ENCODE results near the gene SHMT2.

Gene SHMT2

DNA sequence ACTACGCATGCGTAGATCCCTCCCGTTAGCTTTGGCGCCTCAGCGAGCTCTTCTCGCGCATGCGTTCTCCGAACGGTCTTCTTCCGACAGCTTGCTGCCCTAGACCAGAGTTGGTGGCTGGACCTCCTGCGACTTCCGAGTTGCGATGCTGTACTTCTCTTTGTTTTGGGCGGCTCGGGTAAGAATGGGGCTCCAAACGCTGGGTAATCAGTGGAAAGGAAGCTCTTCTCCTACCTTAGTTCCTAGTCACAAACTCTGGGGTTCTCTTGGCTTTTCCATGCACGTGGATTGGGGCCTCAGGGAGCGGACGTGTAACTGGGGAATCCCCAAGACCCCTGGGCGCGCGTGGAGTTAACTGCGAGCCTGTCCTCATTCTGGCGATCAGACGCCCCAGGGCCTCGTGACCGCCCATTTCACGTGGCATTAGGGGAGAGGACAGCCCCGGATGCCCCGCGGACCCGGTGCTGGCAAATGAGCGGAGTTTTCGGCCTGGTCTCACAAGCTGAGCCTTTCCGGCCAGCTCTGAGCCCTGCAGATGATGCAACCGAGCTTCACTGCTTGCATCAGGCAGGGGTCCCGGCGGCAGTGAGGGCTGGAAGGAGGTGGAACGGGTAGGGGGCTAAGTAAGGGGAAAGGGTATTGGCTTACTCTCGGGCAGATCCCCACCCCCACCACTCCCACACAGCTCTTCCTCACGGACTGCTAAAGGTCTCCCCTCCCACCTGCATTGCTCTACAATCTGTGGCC, at the start of gene SHMT2:
TSS of gene SHMT2 (plus strand) at position 78 of the 747 bp plus-strand sequence. CDS start at position 146, 68 bp downstream.
- in situ Hi-C loops (cut with MboI; ENCODE audit: low pct_unique_long_range_greater_than_20kb, low sequenced_read_pairs): no loop called here
- DNase-seq: peak; percentile 90

GRCh38 chr12:57180321-57180989, 49.1 kb upstream of the SHMT2 start:
- no peak for DNase-seq
- in situ Hi-C loops (cut with MboI; ENCODE audit: low pct_unique_long_range_greater_than_20kb, low sequenced_read_pairs): no loop called here

DNA sequence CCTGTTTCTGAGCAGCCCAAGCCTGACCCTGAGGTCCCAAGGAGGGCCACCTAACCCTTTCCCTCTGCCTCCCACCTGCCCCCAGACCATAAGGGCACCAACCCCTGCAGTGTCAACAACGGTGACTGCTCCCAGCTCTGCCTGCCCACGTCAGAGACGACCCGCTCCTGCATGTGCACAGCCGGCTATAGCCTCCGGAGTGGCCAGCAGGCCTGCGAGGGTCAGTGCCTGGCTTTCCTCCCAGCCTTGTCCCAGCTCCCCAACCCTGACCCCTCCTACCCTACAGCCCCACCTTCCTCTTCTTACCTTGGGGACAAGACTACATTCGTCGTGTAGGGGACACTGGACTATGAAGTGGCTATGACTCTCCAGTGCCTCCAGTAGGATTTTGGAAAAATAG, 48.4 kb upstream of the SHMT2 start:
- DNase-seq: no peak
- in situ Hi-C loops (cut with MboI; ENCODE audit: low pct_unique_long_range_greater_than_20kb, low sequenced_read_pairs): no loop called here

GRCh38 chr12:57181561-57182155, 47.9 kb upstream of the SHMT2 start:
- in situ Hi-C loops (cut with MboI; ENCODE audit: low pct_unique_long_range_greater_than_20kb, low sequenced_read_pairs): no loop called here
- no peak for DNase-seq

GRCh38 chr12:57182918-57183575, 46.5 kb upstream of the SHMT2 start:
- in situ Hi-C loops (cut with MboI; ENCODE audit: low pct_unique_long_range_greater_than_20kb, low sequenced_read_pairs): no loop called here

DNA sequence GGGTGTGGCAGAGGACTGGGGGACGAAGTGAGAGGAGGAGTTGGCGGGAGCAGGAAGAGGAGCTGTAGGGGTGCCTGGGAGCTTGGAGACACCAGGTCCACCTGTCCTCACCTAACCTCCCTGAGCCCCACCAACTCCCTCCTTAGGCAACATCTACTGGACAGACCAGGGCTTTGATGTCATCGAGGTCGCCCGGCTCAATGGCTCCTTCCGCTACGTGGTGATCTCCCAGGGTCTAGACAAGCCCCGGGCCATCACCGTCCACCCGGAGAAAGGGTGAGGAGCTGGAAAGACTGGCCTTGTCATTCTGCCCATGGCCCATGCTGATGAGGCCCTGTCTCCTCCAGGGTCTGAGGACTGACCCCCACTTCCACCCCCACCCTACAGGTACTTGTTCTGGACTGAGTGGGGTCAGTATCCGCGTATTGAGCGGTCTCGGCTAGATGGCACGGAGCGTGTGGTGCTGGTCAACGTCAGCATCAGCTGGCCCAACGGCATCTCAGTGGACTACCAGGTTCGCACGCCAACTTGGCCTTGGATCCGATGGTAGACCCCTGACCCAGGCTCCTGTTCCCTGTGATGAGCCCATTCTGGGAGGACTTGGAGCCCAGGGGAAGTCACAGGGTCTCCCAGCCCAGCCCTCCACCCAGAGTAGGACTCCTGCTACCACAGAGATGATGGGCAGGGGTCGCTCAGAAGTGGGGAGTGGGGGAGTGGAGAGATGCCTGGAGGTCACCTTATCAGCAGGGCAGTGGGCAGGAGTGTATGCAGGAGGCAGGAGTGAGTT, 45.4 kb upstream of the SHMT2 start:
- in situ Hi-C loops (cut with MboI; ENCODE audit: low pct_unique_long_range_greater_than_20kb, low sequenced_read_pairs): no loop called here
- DNase-seq: no peak

More at GRCh38 chr12:57182918-57183575, 46.5 kb upstream of the SHMT2 start:
- peak; percentile 78 for DNase-seq

DNA sequence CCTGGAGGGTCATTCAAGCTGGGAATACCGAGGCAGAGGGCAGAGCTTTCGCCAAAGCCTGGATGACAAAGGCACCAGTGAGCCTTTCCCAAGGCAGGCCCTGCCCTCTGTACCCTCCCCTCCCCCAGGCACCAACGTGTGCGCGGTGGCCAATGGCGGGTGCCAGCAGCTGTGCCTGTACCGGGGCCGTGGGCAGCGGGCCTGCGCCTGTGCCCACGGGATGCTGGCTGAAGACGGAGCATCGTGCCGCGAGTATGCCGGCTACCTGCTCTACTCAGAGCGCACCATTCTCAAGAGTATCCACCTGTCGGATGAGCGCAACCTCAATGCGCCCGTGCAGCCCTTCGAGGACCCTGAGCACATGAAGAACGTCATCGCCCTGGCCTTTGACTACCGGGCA, 44.1 kb upstream of the SHMT2 start:
- in situ Hi-C loops (cut with MboI; ENCODE audit: low pct_unique_long_range_greater_than_20kb, low sequenced_read_pairs): no loop called here

DNA sequence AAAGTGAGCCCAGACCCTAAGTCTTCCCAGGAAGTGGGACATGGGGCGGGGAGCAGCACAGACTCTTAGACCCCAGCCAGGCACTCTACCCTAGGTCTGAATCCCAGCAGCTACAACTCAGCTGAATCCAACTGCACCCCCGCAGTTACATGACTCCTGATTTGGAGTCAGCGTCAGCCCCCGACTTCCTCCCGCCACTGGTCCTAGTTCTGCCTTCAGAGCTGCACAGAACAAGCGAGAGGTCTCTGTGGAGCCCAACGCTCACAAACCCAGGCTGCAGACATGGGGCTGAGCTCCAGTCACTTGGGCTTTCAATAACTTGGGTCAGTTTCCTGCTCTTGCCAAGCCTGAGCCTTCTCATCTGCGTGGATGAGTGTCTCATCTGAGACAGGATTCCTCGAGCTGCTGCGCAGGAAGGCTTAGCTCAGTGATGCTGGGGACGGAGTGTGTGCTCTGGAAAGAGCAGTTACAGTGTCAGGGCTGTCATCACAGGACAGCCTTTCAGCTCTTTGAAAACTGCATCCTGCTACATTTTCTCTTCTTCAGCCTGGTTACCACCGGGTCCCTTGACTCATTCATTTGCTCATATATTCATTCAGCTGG, 43.5 kb upstream of the SHMT2 start:
- DNase-seq: no peak
- in situ Hi-C loops (cut with MboI; ENCODE audit: low pct_unique_long_range_greater_than_20kb, low sequenced_read_pairs): no loop called here

More for the DNA sequence above, 44.1 kb upstream of the SHMT2 start:
- no peak for DNase-seq

- no peak for DNase-seq
- in situ Hi-C loops (cut with MboI; ENCODE audit: low pct_unique_long_range_greater_than_20kb, low sequenced_read_pairs): no loop called here
Observed at GRCh38 chr12:57187222-57188089, 42.1 kb upstream of the SHMT2 start.

- no peak for DNase-seq
- in situ Hi-C loops (cut with MboI; ENCODE audit: low pct_unique_long_range_greater_than_20kb, low sequenced_read_pairs): no loop called here
Observed at GRCh38 chr12:57188090-57188425, 41.5 kb upstream of the SHMT2 start.

GRCh38 chr12:57190037-57190436, 39.5 kb upstream of the SHMT2 start:
- DNase-seq: no peak
- in situ Hi-C loops (cut with MboI; ENCODE audit: low pct_unique_long_range_greater_than_20kb, low sequenced_read_pairs): no loop called here

- DNase-seq: no peak
- in situ Hi-C loops (cut with MboI; ENCODE audit: low pct_unique_long_range_greater_than_20kb, low sequenced_read_pairs): no loop called here
Observed at GRCh38 chr12:57190821-57191220, 38.7 kb upstream of the SHMT2 start.

DNA sequence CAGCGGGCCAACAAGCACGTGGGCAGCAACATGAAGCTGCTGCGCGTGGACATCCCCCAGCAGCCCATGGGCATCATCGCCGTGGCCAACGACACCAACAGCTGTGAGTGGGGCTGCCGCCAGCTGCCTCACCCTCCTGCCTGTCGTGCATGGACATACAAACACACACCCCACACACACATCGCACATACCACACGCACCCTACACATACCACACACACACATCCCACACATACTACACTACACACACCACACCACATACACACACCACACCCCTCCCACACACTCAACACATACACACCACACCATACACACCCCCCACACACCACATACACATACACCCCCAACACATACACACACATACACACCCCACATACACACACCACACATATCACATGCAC, 38.1 kb upstream of the SHMT2 start:
- in situ Hi-C loops (cut with MboI; ENCODE audit: low pct_unique_long_range_greater_than_20kb, low sequenced_read_pairs): no loop called here
- no peak for DNase-seq

DNA sequence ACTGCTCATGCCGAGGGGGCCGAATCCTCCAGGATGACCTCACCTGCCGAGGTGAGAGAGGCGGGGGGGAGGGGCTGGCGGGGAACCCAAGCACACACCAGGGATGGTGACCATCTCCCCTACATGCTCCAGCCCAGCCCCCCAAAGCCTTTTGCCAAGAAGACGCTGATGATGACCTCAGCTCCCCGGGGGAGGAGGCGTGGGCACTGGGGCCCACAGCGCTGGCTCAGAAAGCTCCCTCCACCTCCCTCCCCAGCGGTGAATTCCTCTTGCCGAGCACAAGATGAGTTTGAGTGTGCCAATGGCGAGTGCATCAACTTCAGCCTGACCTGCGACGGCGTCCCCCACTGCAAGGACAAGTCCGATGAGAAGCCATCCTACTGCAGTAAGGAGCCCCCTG, 36.6 kb upstream of the SHMT2 start:
- in situ Hi-C loops (cut with MboI; ENCODE audit: low pct_unique_long_range_greater_than_20kb, low sequenced_read_pairs): no loop called here
- DNase-seq: no peak

GRCh38 chr12:57193706-57194245, 35.7 kb upstream of the SHMT2 start:
- DNase-seq: no peak
- in situ Hi-C loops (cut with MboI; ENCODE audit: low pct_unique_long_range_greater_than_20kb, low sequenced_read_pairs): no loop called here

DNA sequence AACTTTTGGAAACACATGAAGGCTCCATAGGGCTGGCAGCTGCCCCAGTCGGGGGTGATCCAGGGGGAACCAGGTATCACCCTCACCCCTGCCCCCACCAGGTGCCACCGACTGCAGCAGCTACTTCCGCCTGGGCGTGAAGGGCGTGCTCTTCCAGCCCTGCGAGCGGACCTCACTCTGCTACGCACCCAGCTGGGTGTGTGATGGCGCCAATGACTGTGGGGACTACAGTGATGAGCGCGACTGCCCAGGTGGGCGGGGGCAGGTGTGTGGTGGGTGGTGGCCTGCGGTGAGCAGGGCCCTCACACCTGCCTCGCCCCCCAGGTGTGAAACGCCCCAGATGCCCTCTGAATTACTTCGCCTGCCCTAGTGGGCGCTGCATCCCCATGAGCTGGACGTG, 35.3 kb upstream of the SHMT2 start:
- in situ Hi-C loops (cut with MboI; ENCODE audit: low pct_unique_long_range_greater_than_20kb, low sequenced_read_pairs): no loop called here
- no peak for DNase-seq

- DNase-seq: no peak
- in situ Hi-C loops (cut with MboI; ENCODE audit: low pct_unique_long_range_greater_than_20kb, low sequenced_read_pairs): no loop called here
Observed at GRCh38 chr12:57195186-57195585, 34.3 kb upstream of the SHMT2 start.
